LNCAP (cell line): ENCODE measurements around the gene SLC25A44.

Source experiments
- CTCF ChIP-seq: fragments of 450-650 bp; IDR thresholded peaks from 2 replicates; pipeline ENCODE4 v1.5.1; 2017; ENCODE audit warnings: mild to moderate bottlenecking

The SLC25A44 gene

GRCh38 chr1:156244126-156244525 is 50.2 kb downstream of the SLC25A44 start:
- no peak for TF ChIP-seq CTCF

GRCh38 chr1:156244712-156245111 is 50.8 kb downstream of the SLC25A44 start:
- TF ChIP-seq CTCF = no peak

- TF ChIP-seq CTCF = no peak
These were observed 51.7 kb downstream of the SLC25A44 start for GRCh38 chr1:156245451-156246232.

GRCh38 chr1:156246241-156246780 is 52.4 kb downstream of the SLC25A44 start:
- no peak for TF ChIP-seq CTCF

GRCh38 chr1:156246781-156247459 is 53.0 kb downstream of the SLC25A44 start:
- TF ChIP-seq CTCF = no peak

- TF ChIP-seq CTCF = no peak
These were observed 53.8 kb downstream of the SLC25A44 start, which contains the start of gene PAQR6 for GRCh38 chr1:156247460-156248322. TSS of gene PAQR6 (minus strand) at chr1:156248056. CDS start at chr1:156246731, 1,325 bp downstream.

- TF ChIP-seq CTCF = no peak
These were observed 54.4 kb downstream of the SLC25A44 start for GRCh38 chr1:156248323-156248683.
